GM18951 (cell line): ENCODE results near the gene PPP1CA.
A peak's percentile ranks its signal among the peaks of the same experiment; 100 is the strongest.

Experiments
- POLR2A ChIP-seq: IDR thresholded peaks from 4 replicates; pipeline ENCODE4 v1.6.1; 2011; ENCODE audit warnings: mild to moderate bottlenecking; ENCODE audit not compliant: insufficient read length, insufficient read depth; ENCODE audit errors: extremely low read depth
- in situ Hi-C: fragments of 300-500 bp; cut with MboI; formaldehyde crosslinking; loops from one replicate; pipeline ENCODE4 v1.12.0; 2022; ENCODE audit warnings: low sequenced_read_pairs, mixed read lengths, inconsistent platforms; ENCODE audit not compliant: unreplicated experiment

Gene PPP1CA

GRCh38 chr11:67417425-67417824 lies 15.8 kb upstream of the PPP1CA start:
- in situ Hi-C loops: no loop called here
- no peak for TF ChIP-seq POLR2A

DNA sequence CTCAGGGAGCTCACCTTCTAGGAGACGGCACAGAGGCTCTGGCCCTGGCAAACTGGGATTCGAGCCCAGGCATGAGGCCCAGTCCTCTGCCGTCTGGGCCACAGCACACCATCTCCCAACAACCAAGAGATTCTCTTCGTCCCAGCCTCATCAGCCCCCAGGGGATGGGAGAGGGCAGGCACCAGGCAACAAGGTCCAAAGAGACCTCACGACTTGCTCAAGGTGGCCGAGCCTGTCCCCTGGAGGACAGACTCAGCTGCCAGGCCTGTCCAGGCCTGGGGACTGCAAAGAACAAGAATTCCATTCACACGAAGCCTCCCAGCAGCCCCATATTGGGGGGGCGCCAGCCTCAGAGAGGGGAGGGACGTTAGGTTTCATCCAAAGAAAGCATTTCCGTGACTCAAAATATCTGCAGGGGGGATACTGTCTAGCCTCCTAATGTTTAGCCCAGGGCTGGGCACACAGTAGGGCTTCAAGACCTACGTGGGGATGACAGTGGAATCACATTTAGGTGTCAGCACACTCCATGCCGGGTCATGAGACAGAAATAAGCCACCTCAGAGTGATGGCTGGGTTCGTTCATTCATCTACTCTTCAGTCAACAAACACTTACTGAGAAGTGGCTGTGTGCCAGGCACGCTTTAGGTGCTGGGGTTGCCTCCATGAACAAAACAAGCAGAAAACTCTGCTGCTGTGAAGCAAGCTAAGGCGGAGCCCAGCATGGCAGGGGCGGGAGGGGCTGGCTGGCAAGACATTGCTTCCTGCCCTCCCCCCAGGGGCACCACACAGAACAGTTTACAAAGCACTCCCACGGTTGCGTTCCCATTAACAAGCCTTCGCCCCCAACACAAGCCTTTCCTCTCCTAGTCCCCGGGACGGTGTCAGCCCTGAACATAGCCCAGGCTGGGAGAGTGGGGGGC lies 15.0 kb upstream of the PPP1CA start:
- in situ Hi-C loops: no loop called here
- TF ChIP-seq POLR2A: no peak

DNA sequence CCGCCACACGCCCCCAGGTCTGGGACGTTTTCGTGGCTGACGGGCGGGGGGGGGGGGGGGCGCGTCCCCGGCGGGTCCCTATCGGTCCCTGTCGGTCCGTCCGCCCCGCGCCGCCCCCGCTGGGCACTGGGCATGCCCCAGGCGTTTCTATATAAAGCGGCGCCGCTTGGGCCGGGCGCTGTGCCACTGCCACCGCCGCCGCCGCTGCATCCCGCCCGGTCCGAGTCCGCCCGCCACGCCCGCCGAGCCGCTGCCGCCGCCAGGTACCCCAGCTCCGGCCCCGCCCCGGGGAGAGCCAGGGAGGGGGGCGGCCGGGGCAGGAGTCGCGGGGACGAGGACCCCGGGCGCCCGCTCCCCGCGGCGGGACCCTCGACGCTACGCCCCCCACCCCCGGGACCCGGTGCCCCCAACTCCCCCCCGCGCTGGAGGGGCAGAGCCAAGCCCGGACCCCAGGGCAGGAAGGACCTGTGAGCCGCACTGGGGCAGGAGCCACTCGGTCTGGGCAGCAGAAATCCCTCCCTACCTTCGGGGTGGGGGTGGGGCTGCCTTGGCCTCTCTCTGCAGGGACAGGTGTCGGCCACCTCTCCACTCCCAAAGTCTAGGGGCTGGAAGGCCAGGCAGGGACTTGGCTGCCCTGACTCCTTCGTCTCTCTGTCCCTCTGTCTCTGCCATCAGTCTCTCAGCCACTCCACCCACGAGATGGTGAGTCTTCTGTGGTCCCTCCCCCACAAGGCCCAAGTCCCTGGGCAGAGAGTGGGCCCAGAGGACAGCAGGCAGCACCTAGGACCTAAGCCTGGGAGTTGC lies 14.0 kb upstream of the PPP1CA start, which contains the start of gene CARNS1:
Gene CARNS1 (plus strand): TSS at position 178 of the 804 bp plus-strand sequence. CDS start 522 bp downstream, at position 700.
- in situ Hi-C loops: no loop called here
- TF ChIP-seq POLR2A: no peak

GRCh38 chr11:67413266-67413849 lies 11.7 kb upstream of the PPP1CA start:
- in situ Hi-C loops: no loop called here
- no peak for TF ChIP-seq POLR2A

- no peak for TF ChIP-seq POLR2A
- in situ Hi-C loops: no loop called here
Measured at GRCh38 chr11:67412495-67413179, 11.0 kb upstream of the PPP1CA start.

GRCh38 chr11:67411785-67412152 lies 10.1 kb upstream of the PPP1CA start:
- in situ Hi-C loops: no loop called here

GRCh38 chr11:67410984-67411784 lies 9.5 kb upstream of the PPP1CA start:
- in situ Hi-C loops: no loop called here
- no peak for TF ChIP-seq POLR2A

More at GRCh38 chr11:67411785-67412152, 10.1 kb upstream of the PPP1CA start:
- peak; percentile 14 for TF ChIP-seq POLR2A

- in situ Hi-C loops: no loop called here
- peak; percentile 14 for TF ChIP-seq POLR2A
Measured at GRCh38 chr11:67410369-67410831, 8.7 kb upstream of the PPP1CA start.

DNA sequence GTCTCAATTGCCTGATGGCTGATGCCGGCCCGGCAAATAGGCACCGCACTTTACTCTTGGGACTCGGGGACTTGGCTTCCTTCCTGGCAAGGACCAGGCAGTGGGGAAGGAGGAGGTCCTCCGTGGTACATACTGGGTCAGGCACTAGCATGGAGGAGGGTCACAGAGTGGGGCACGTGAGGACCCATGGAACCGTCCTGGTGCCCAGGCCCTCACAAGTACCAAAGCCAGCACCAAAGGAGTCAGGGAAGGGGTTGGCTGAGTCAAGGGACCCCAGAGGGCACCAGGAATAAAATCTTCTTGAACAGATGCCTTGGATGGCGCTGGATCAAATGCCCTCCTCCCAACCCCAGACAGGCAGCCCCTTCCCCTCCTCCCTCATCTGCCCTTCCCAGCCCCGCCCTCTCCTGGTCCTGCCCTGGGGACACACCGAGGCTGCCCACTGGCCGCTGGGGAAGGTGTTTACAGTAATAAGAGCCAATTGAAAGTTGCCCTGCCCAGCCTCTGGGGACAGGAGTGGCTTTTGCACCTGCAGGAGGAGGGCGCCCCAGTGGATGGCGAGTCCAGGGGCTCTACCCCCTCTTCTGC lies 8.2 kb upstream of the PPP1CA start:
- no peak for TF ChIP-seq POLR2A
- in situ Hi-C loops: no loop called here

DNA sequence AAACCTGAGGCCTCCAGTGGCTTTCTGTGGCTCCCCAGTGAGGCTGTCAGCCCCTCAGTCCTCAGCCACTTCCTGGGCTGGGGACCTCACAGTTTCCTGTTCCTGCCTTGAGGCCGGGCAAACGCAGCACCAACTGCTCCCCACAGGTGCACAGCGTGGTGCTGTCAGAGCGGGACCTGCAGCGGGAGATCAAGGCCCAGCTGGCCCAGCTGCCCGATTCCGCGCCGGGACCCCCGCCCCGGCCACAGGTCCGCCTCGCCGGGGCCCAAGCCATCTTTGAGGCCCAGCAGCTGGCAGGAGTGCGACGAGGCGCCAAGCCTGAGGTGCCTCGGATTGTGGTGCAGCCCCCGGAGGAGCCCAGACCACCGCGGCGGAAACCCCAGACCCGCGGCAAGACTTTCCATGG lies 7.6 kb upstream of the PPP1CA start:
- in situ Hi-C loops: no loop called here
- TF ChIP-seq POLR2A: peak; percentile 84

GRCh38 chr11:67408437-67409200 lies 7.0 kb upstream of the PPP1CA start:
- in situ Hi-C loops: no loop called here
- TF ChIP-seq POLR2A: no peak
